ENCODE results near the gene CMTM6.
"Not testable (repeated sequence)": the region's sequence is repeated elsewhere in the genome, so short reads cannot be mapped to it uniquely, and the experiment has no call there.

The CMTM6 gene

GRCh38 chr3:32447865-32448400 lies 54.7 kb downstream of the CMTM6 start:
- DNase-seq (ENCODE audit: low read depth in 2 of 2), result no peak

GRCh38 chr3:32443478-32443877 lies 59.2 kb downstream of the CMTM6 start:
- no peak for DNase-seq (ENCODE audit: low read depth in 2 of 2)

- DNase-seq (ENCODE audit: low read depth in 2 of 2), result no peak
These were observed 59.9 kb downstream of the CMTM6 start for GRCh38 chr3:32442766-32443165.

GRCh38 chr3:32440611-32441350 lies 61.9 kb downstream of the CMTM6 start:
- no peak for DNase-seq (ENCODE audit: low read depth in 2 of 2)

- DNase-seq (ENCODE audit: low read depth in 2 of 2), result not testable (repeated sequence)
These were observed 63.2 kb downstream of the CMTM6 start for GRCh38 chr3:32439421-32439820.

GRCh38 chr3:32438596-32439344 lies 63.9 kb downstream of the CMTM6 start:
- no peak for DNase-seq (ENCODE audit: low read depth in 2 of 2)

- no peak for DNase-seq (ENCODE audit: low read depth in 2 of 2)
These were observed 64.8 kb downstream of the CMTM6 start for GRCh38 chr3:32437896-32438295.

GRCh38 chr3:32436816-32437189 lies 65.8 kb downstream of the CMTM6 start:
- DNase-seq (ENCODE audit: low read depth in 2 of 2), result no peak

- no peak for DNase-seq (ENCODE audit: low read depth in 2 of 2)
These were observed 66.5 kb downstream of the CMTM6 start for GRCh38 chr3:32435911-32436815.

- no peak for DNase-seq (ENCODE audit: low read depth in 2 of 2)
These were observed 68.4 kb downstream of the CMTM6 start for GRCh38 chr3:32434206-32434605.

- no peak for DNase-seq (ENCODE audit: low read depth in 2 of 2)
These were observed 69.7 kb downstream of the CMTM6 start for GRCh38 chr3:32432711-32433530.

- no peak for DNase-seq (ENCODE audit: low read depth in 2 of 2)
These were observed 70.5 kb downstream of the CMTM6 start for GRCh38 chr3:32432045-32432710.

- no peak for DNase-seq (ENCODE audit: low read depth in 2 of 2)
These were observed 71.2 kb downstream of the CMTM6 start for GRCh38 chr3:32431481-32431880.
